ENCODE data around the gene SLC7A6OS. TPM values are rescaled to one million over a fixed set of nuclear protein-coding genes. Genes with fewer than 3 reads are reported as not detected.

The SLC7A6OS gene
- total RNA-seq, 1 experiment from 2014 or later, result 24.5 TPM

DNA sequence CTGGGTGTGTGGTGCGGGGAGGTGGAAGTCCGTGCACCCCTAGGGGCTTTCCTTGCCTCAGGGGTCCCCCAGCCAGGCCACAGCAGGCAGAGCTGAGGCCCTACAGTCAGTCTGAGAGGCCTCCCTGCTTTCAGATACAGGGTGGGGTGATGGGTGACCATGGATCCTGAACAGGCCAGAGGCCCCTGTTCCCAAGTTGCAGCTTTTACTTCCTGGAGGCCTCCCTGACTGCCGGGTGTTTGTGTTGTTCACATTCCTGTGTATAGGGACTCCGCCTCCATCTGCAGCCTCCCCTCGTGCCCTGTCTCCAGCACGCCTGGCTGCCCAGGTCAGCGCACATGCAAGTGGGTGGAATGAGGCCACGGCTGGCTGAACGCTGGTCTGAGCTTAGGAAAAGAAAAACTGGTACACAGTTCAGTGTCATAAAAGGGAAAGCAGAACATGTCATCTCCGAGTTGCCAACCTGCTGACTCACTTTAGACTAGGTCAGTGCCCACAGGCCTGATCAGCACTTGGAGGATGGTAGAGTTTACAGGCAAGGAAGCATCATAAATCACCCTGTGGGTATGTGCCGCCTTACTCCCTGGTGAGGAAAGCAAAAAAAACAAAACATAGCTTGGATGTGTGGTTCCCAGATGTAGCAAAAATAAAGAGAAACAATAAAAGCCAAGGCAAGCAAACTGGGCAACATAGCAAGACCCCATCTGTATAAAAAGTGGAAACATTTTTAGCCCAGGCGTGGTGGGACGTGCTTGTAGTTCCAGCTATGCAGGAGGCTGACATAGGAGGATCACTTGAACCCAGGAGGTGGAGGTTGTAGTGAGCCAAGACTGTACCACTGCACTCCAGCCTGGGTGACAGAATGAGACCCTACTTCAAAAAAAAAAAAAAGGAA, 52.6 kb downstream of the SLC7A6OS start:
- Histone ChIP-seq H4K8ac (replicated peaks; ENCODE audit: insufficient read length, low read depth, low read length) (no peak overlapping the region), H3K23ac (ENCODE audit: insufficient read length, low read depth, low read length) (no peak overlapping the region), H3K56ac (ENCODE audit: insufficient read length, low read depth, low read length) (no peak overlapping the region), H3K27me3 (ENCODE audit: insufficient read depth, low read length) (no peaks in the 10 kb centered on the region), H4K91ac (ENCODE audit: insufficient read length, low read depth, low read length) (no peak overlapping the region), H3K4me2 (ENCODE audit: insufficient read depth, insufficient read length, low read length) (no peak overlapping the region), H3K79me2 (ENCODE audit: insufficient read depth, low read length) (no peaks in the 10 kb centered on the region), H3T11ph (ENCODE audit: low read length) (no peak overlapping the region), H3K18ac (ENCODE audit: insufficient read length, low read depth, low read length) (no peak overlapping the region), H2AFZ (ENCODE audit: low read length) (no peak overlapping the region), H3K79me1 (ENCODE audit: insufficient read depth, low read depth, low read length, poor library complexity, severe bottlenecking) (no peaks in the 10 kb centered on the region), H2BK15ac (ENCODE audit: low read depth, low read length) (no peak overlapping the region), H2BK5ac (ENCODE audit: insufficient read length, low read length) (no peak overlapping the region), H2BK120ac (ENCODE audit: low read depth, low read length, poor library complexity, severe bottlenecking) (no peak overlapping the region), H2BK20ac (ENCODE audit: low read depth, low read length, poor library complexity, severe bottlenecking) (no peak overlapping the region), H3K23me2 (ENCODE audit: insufficient read length, low read depth, low read length, poor library complexity, severe bottlenecking) (no peaks in the 10 kb centered on the region), H2BK12ac (ENCODE audit: insufficient read length, low read depth, low read length) (no peak overlapping the region), H2AK5ac (ENCODE audit: insufficient read length, low read length) (no peak overlapping the region), H4K20me1 (ENCODE audit: control insufficient read depth, insufficient read depth, insufficient read length) (no peaks in the 10 kb centered on the region), H3K9ac (ENCODE audit: extremely low read depth, insufficient read length, low read length) (no peak overlapping the region), H3K27ac (ENCODE audit: insufficient read length, low read depth, low read length) (no peak overlapping the region), H3K4me1 (ENCODE audit: insufficient read depth, low read length) (no peaks in the 10 kb centered on the region), H4K5ac (ENCODE audit: insufficient read length, low read depth, low read length) (no peak overlapping the region), H3K4ac (ENCODE audit: low read depth, low read length) (no peak overlapping the region), H3K14ac (ENCODE audit: insufficient read depth, low read length) (no peak overlapping the region), H3K9me3 (ENCODE audit: control insufficient read depth, low read depth, low read length) (no peaks in the 10 kb centered on the region)
- 0 out of 4 replicates have a peak, but pooled peaks cover 0 to 3% of the 10 kb centered on the region in 2 experiments for H3K4me1 Mint-ChIP-seq
- H3K4me3 Mint-ChIP-seq, result no peak overlapping the region; a peak in 1 of 5 replicates
- no peaks in the 10 kb centered on the region for H3K9me3 Mint-ChIP-seq
- H3K36me3 Mint-ChIP-seq (ENCODE audit: insufficient read depth in 1 of 3, low read depth in 3 of 3), result peaks cover 0 to 10% (median under 1%) of the 10 kb centered on the region in 3 experiments; a peak in 4 of 7 replicates
- peak overlapping the region in 2 of 3 experiments; percentile 61 to 77; a peak in 1 of 7 replicates for H3K27ac Mint-ChIP-seq
- no peak for TF ChIP-seq CTCF (conservative IDR thresholded peaks at IDR 0.05)
- DNase-seq, result no peak
- WGBS (ENCODE audit: extremely low coverage, insufficient read length, low lambda C conversion rate), result no CpG with 5 or more reads among the region's 13 CpGs
- peaks cover 2% of the 10 kb centered on the region; the same call in 1 of the 2 replicates for H3K27me3 Mint-ChIP-seq (ENCODE audit: low read depth)
